NCI-H2171 treated with DMSO at 0.1 percent for 48 hours (cell line): ENCODE data around the gene GAB4.
"Not testable (repeated sequence)": the region's sequence is repeated elsewhere in the genome, so short reads cannot be mapped to it uniquely, and the experiment has no call there.

ENCODE experiments used
- DNase-seq: peaks from one replicate; lab custom pipeline; 2025; lab: John Stamatoyannopoulos, UW

The GAB4 gene

DNA sequence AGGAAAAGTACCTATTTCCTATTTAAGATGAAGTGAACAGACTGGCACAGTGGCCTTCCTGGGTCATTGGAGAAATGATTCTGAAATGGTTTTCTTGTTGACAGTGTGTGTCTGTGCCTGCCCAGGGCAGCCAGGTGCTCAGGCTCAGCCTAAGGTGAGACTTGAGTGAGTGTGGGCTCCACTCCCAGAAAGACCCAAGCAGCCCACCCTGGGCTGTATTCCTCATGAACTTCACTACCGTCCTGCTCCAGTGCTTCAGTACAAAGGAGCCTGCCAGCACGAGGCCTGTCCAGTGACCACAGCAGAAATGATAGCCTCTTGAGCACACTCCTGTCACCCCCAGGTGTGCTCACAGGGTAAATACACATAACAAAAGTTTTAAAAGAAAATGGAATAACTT lies 49.5 kb downstream of the GAB4 start:
- DNase-seq, result no peak

GRCh38 chr22:16957781-16958180 lies 50.2 kb downstream of the GAB4 start:
- DNase-seq, result no peak

DNA sequence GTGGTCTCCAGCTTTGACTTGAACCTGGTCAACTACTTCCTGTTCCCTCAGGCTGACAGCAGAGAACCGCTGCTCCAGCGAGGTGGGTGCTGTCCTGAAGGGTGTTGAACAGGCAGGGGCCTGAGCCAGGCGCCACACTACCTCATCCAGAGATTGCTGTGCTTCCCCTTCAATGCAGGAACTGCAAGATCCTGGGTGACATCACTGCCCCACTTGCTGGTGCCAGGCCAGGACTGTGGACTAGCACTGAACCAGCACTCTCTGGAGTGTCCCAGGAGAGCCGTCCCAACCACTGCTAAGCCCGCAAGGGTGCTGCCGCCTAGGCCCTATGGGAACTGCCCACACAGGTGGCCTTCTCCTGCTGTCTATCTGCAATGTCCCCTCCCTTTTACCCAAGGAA lies 51.7 kb downstream of the GAB4 start:
- no peak for DNase-seq

DNA sequence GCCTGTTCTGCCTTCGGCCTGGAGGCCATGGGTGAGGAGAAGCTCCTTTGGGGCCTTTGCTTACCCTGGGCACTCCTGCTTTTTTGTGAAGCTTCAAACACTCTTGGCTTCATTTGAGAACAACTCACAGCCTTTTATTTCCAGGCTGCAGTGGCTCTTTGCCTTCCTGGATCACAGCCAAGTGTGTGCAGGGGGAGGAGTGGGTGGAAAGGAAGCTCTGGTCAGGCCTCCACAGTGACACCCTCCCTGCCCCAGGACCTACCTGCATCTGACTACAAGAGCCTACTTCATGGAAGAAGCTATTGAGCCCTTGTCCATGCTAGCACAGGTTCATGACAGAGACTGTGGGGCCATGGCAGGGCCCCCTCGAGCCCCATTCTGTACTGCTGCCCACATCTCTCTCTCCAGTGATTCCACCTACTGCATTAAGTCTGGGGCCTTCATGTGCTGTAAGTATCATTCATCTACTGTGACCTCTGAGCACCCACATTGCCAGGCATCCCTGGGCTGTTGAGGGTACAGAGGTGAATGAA lies 52.3 kb downstream of the GAB4 start:
- DNase-seq, result no peak

- DNase-seq, result no peak
Measured at GRCh38 chr22:16955081-16955480, 52.9 kb downstream of the GAB4 start.

GRCh38 chr22:16954060-16954403 lies 54.0 kb downstream of the GAB4 start:
- DNase-seq, result no peak

DNA sequence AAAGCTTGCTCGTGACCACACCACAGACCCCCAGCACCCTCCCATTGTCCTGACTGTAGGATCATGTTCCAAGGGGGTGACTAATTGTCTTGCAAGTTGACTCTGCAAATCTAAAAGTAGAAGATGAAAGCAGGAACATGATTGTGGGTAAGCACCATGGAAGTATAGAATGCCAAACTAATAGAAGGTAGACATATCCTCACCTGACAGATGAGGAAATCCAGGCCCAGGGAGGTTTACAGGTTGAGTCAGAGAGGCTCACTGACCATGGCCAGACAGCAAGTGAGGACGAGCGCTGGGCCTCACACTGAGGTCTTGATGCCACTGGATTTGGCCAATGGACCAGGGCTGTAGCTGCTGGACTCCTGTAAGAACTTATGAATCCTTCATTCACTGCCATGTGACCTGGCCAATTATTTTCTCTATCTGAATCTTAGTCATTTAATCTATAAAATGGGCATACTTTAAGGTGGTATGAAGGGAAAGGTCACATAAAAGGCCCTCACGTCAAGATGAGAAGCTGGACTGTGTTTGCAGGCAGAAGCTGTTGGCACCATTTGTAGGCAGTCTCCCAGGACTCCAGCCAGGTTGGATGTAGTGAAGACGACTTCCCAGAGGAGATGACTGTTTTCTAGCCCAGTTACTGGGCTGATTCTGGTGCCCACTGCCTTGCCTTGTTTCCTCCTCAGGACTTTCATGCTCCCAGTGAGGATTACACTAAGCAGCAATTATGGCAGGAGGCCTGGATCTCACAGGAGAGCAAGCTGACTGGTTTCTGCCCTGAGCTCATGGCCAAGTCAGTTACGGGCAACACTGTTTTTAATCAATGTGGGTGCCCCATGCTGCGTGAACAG lies 54.6 kb downstream of the GAB4 start:
- no peak for DNase-seq

DNA sequence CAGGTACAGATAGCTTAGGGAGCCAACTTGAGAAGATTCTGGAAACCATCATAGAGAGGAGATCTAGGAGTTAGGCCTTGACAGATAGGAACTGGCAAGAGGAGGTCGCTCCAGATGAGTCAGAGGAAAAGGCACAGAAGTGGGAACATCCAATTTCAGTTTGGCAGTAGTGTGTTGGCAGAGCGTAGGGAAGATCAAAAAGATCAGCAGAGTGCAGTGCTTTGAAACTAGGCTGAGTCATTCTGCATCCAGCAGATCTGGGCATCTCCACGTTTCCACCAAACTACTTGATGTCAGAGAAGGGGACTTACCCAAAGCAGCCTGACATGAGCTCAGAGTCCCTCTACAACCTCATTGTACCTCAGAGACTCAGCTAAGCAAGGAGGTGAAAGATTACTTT lies 58.5 kb downstream of the GAB4 start:
- DNase-seq, result no peak

GRCh38 chr22:16937811-16938210 lies 70.2 kb downstream of the GAB4 start:
- no peak for DNase-seq

- DNase-seq, result not testable (repeated sequence)
Measured at GRCh38 chr22:16937209-16937608, 70.8 kb downstream of the GAB4 start.

- no peak for DNase-seq
Measured at GRCh38 chr22:16936625-16937024, 71.4 kb downstream of the GAB4 start.

DNA sequence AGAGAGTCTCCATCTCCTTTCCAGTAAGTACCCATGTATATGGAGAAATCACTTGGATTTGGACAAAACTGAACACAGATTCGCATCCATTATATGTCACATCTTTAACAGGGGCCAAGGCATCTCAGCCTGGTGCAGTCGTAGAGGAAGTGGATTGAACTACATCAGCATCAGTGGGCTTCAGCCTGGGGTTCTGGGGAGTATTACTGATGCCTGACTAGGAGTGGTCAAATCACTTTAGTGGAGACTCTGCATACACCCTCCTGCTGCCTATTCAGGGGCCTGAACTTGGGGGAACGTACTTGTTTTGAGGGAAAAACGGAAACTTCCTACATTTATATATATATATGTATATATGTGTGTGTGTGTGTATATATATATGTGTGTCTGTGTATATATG lies 72.8 kb downstream of the GAB4 start:
- no peak for DNase-seq

GRCh38 chr22:16933291-16934282 lies 74.4 kb downstream of the GAB4 start:
- DNase-seq, result peak; percentile 51

DNA sequence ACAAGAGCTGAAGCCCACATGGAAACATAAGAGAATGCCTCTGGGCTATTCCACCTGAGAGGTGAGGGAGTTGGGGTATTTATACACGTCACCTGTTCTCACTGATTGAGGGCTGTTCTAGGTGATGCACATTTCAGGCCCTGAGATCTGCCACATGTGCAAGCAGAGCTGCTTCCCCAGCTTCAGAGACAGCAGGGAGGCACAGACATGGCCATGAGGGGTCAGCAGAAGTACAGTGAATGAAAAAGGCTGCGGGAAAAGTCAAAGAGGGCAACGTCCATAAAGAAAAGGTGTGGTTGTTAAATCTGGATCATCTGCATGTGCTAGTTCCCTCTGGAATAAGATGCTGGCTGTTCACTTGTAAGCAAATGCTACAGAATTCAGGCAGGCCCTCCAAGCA lies 75.4 kb downstream of the GAB4 start:
- DNase-seq, result no peak

DNA sequence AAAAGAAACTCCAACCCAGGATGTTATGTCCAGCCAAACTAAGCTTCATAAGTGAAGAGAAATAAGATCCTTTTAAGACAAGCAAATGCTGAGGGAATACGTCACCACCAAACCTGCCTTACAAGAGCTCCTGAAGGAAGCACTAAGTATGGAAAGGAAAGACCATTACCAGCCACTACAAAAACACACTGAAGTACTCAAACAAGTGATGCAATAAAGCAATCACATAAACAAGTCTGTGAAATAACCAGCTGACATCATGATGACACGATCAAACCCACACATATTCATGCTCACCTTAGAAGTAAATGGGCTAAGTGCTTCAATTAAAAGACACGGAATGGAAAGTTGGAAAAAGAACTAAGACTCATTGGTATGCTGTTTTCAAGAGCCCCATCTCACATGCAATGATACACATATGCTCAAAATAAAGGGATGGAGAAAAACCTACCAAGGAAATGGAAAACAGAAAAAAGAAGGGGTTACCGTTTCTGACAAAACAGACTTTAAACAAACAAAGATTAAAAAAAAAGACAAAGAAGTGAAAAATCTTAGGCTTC lies 82.5 kb downstream of the GAB4 start:
- DNase-seq, result no peak

GRCh38 chr22:16922706-16923105 lies 85.3 kb downstream of the GAB4 start:
- DNase-seq, result no peak

DNA sequence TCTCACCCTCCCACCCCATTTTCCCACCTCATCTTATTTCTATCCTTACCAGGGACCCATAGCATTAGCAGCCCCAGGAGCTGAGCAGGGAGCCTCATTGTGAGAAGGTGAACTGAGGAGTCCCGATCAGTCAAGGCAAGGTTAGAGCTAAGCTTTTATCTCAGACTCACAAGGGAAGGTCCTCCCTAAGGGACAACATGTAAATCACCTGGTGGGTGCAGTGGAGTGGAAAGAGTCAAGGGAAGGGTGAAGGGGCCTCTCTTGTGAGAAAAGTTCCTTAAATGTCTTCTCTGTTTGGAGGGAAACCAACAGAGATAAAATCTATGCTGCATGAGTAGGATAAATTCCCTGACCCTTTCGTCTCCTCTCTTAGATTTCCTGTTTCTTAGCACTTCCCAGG lies 85.9 kb downstream of the GAB4 start:
- no peak for DNase-seq

GRCh38 chr22:16917144-16918003 lies 90.6 kb downstream of the GAB4 start:
- DNase-seq, result peak; percentile 55

- DNase-seq, result no peak
Measured at GRCh38 chr22:16915701-16916100, 92.3 kb downstream of the GAB4 start.

- DNase-seq, result not testable (repeated sequence)
Measured at GRCh38 chr22:16914911-16915310, 93.1 kb downstream of the GAB4 start.

GRCh38 chr22:16914006-16914405 lies 94.0 kb downstream of the GAB4 start:
- DNase-seq, result no peak
